Ishikawa (cell line): ENCODE measurements around the gene TUBB6.

Source experiments
- CEBPB ChIP-seq: IDR thresholded peaks from 2 replicates; pipeline ENCODE4 v1.6.1; 2012
- CREB1 ChIP-seq: IDR thresholded peaks from 2 replicates; pipeline ENCODE4 v1.6.1; 2012; ENCODE audit warnings: low read depth
- EGR1 ChIP-seq: IDR thresholded peaks from 2 replicates; pipeline ENCODE4 v1.6.1; 2012
- EP300 ChIP-seq: IDR thresholded peaks from 2 replicates; pipeline ENCODE4 v1.6.1; 2012; ENCODE audit warnings: borderline replicate concordance
- FOXM1 ChIP-seq: IDR thresholded peaks from 2 replicates; pipeline ENCODE4 v1.6.1; 2012; ENCODE audit warnings: low read depth, borderline replicate concordance
- NFIC ChIP-seq: IDR thresholded peaks from 2 replicates; pipeline ENCODE4 v1.6.1; 2012
- RAD21 ChIP-seq: IDR thresholded peaks from 2 replicates; pipeline ENCODE4 v1.6.1; 2012; ENCODE audit warnings: low read depth
- TAF1 ChIP-seq: IDR thresholded peaks from 2 replicates; pipeline ENCODE4 v1.6.1; 2012; ENCODE audit warnings: low read depth, mild to moderate bottlenecking
- TCF12 ChIP-seq: IDR thresholded peaks from 2 replicates; pipeline ENCODE4 v1.6.1; 2012; ENCODE audit warnings: low read depth
- TEAD4 ChIP-seq: IDR thresholded peaks from 2 replicates; pipeline ENCODE4 v1.6.1; 2012
- YY1 ChIP-seq: IDR thresholded peaks from 2 replicates; pipeline ENCODE4 v1.6.1; 2012; ENCODE audit warnings: low read depth
- ZBTB7A ChIP-seq: IDR thresholded peaks from 2 replicates; pipeline ENCODE4 v1.6.1; 2012; ENCODE audit warnings: low read depth
- TF ChIP-seq, protein P1 (sequence below): IDR thresholded peaks from 2 replicates; pipeline ENCODE4 v1.6.1; 2012
- TF ChIP-seq, protein P2 (sequence below): IDR thresholded peaks from 2 replicates; pipeline ENCODE4 v1.6.1; 2012
- TF ChIP-seq, protein P3 (sequence below): IDR thresholded peaks from 2 replicates; pipeline ENCODE4 v1.6.1; 2012; ENCODE audit warnings: low read depth, mild to moderate bottlenecking

The TUBB6 gene

GRCh38 chr18:12317664-12318333, 9.8 kb downstream of the TUBB6 start:
- TF ChIP-seq TEAD4, result no peak
- TF ChIP-seq, protein P1, sequence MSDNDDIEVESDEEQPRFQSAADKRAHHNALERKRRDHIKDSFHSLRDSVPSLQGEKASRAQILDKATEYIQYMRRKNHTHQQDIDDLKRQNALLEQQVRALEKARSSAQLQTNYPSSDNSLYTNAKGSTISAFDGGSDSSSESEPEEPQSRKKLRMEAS, result no peak
- no peak for TF ChIP-seq TCF12
- TF ChIP-seq CREB1, result no peak
- no peak for TF ChIP-seq FOXM1
- TF ChIP-seq YY1, result no peak
- TF ChIP-seq CEBPB, result no peak
- TF ChIP-seq RAD21, result no peak
- no peak for TF ChIP-seq EP300
- no peak for TF ChIP-seq TAF1
- no peak for TF ChIP-seq NFIC
- TF ChIP-seq, protein P2, sequence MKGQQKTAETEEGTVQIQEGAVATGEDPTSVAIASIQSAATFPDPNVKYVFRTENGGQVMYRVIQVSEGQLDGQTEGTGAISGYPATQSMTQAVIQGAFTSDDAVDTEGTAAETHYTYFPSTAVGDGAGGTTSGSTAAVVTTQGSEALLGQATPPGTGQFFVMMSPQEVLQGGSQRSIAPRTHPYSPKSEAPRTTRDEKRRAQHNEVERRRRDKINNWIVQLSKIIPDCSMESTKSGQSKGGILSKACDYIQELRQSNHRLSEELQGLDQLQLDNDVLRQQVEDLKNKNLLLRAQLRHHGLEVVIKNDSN, result no peak
- TF ChIP-seq EGR1, result no peak
- TF ChIP-seq, protein P3, sequence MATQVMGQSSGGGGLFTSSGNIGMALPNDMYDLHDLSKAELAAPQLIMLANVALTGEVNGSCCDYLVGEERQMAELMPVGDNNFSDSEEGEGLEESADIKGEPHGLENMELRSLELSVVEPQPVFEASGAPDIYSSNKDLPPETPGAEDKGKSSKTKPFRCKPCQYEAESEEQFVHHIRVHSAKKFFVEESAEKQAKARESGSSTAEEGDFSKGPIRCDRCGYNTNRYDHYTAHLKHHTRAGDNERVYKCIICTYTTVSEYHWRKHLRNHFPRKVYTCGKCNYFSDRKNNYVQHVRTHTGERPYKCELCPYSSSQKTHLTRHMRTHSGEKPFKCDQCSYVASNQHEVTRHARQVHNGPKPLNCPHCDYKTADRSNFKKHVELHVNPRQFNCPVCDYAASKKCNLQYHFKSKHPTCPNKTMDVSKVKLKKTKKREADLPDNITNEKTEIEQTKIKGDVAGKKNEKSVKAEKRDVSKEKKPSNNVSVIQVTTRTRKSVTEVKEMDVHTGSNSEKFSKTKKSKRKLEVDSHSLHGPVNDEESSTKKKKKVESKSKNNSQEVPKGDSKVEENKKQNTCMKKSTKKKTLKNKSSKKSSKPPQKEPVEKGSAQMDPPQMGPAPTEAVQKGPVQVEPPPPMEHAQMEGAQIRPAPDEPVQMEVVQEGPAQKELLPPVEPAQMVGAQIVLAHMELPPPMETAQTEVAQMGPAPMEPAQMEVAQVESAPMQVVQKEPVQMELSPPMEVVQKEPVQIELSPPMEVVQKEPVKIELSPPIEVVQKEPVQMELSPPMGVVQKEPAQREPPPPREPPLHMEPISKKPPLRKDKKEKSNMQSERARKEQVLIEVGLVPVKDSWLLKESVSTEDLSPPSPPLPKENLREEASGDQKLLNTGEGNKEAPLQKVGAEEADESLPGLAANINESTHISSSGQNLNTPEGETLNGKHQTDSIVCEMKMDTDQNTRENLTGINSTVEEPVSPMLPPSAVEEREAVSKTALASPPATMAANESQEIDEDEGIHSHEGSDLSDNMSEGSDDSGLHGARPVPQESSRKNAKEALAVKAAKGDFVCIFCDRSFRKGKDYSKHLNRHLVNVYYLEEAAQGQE, result no peak
- TF ChIP-seq ZBTB7A, result no peak

GRCh38 chr18:12318334-12318697, 10.3 kb downstream of the TUBB6 start:
- TF ChIP-seq TCF12 (no peak), ZBTB7A (no peak), TAF1 (no peak), YY1 (no peak), EP300 (no peak), CREB1 (no peak), EGR1 (no peak), FOXM1 (no peak), CEBPB (no peak)
- TF ChIP-seq, protein P3, result no peak

- no peak for TF ChIP-seq TAF1
- TF ChIP-seq ZBTB7A, result no peak
- TF ChIP-seq, protein P2, result no peak
- no peak for TF ChIP-seq CREB1
- no peak for TF ChIP-seq NFIC
- no peak for TF ChIP-seq TCF12
- TF ChIP-seq, protein P3, result no peak
- no peak for TF ChIP-seq FOXM1
- no peak for TF ChIP-seq TEAD4
- TF ChIP-seq EGR1, result no peak
- TF ChIP-seq CEBPB, result no peak
- no peak for TF ChIP-seq RAD21
- TF ChIP-seq EP300, result no peak
- no peak for TF ChIP-seq YY1
- TF ChIP-seq, protein P1, result no peak
Observed at GRCh38 chr18:12318857-12319256, 10.8 kb downstream of the TUBB6 start.

- TF ChIP-seq FOXM1, result no peak
- TF ChIP-seq TCF12, result no peak
- TF ChIP-seq CREB1, result no peak
- TF ChIP-seq, protein P3, result no peak
- TF ChIP-seq TAF1, result no peak
- TF ChIP-seq EP300, result no peak
- TF ChIP-seq, protein P2, result no peak
- TF ChIP-seq EGR1, result no peak
- no peak for TF ChIP-seq CEBPB
- TF ChIP-seq RAD21, result no peak
- no peak for TF ChIP-seq ZBTB7A
Observed at GRCh38 chr18:12321333-12321732, 13.3 kb downstream of the TUBB6 start.
